Endodermal cell (in vitro differentiated cells): ENCODE data around the gene SND1. TPM values are rescaled to one million over a fixed set of nuclear protein-coding genes. Genes with fewer than 3 reads are reported as not detected.

ENCODE experiments used
- DNase-seq: peaks from one replicate; pipeline ENCODE4 v3.0.0-alpha.2; 2017
- H3K27ac ChIP-seq: 2 replicates; pipeline ENCODE4 v1.5.1; 2013; ENCODE audit warnings: mild to moderate bottlenecking, low read depth, low read length, moderate library complexity
- H3K27me3 ChIP-seq: 2 replicates; pipeline ENCODE4 v1.6.1; 2013; ENCODE audit warnings: mild to moderate bottlenecking, low read length, moderate library complexity; ENCODE audit not compliant: insufficient read depth, control insufficient read depth, poor library complexity, severe bottlenecking
- H3K36me3 ChIP-seq: 2 replicates; pipeline ENCODE4 v1.7.0; 2013; ENCODE audit warnings: mild to moderate bottlenecking, low read length, moderate library complexity; ENCODE audit not compliant: control insufficient read depth, insufficient read depth
- H3K4me1 ChIP-seq: one replicate; pipeline ENCODE4 v1.7.0; 2013; ENCODE audit warnings: low read length; ENCODE audit not compliant: control insufficient read depth, insufficient read depth
- H3K4me3 ChIP-seq: 2 replicates; pipeline ENCODE4 v1.5.1; 2013; ENCODE audit warnings: mild to moderate bottlenecking, low read length, moderate library complexity
- H3K9ac ChIP-seq: 2 replicates; pipeline ENCODE4 v1.6.1; 2013; ENCODE audit warnings: mild to moderate bottlenecking, low read length, moderate library complexity; ENCODE audit not compliant: poor library complexity, severe bottlenecking; ENCODE audit errors: extremely low read depth
- H3K9me3 ChIP-seq: 2 replicates; pipeline ENCODE4 v1.6.1; 2013; ENCODE audit warnings: mild to moderate bottlenecking, low read length, moderate library complexity; ENCODE audit not compliant: control insufficient read depth
- H3K27ac Mint-ChIP-seq: 2 replicates; pipeline ENCODE4 v1.8.0; 2020; ENCODE audit warnings: mixed read lengths
- H3K27me3 Mint-ChIP-seq: 2 replicates; pipeline ENCODE4 v1.8.0; 2021; ENCODE audit warnings: mild to moderate bottlenecking, mixed read lengths; ENCODE audit not compliant: insufficient read depth
- H3K36me3 Mint-ChIP-seq: 2 replicates; pipeline ENCODE4 v1.8.0; 2020; ENCODE audit warnings: low read depth, mixed read lengths
- H3K4me1 Mint-ChIP-seq: 2 replicates; pipeline ENCODE4 v1.8.0; 2020; ENCODE audit warnings: mixed read lengths
- H3K4me3 Mint-ChIP-seq: 2 replicates; pipeline ENCODE4 v1.8.0; 2020; ENCODE audit warnings: mild to moderate bottlenecking, moderate library complexity, mixed read lengths
- H3K9me3 Mint-ChIP-seq: 2 replicates; pipeline ENCODE4 v1.8.0; 2020; ENCODE audit warnings: mild to moderate bottlenecking, mixed read lengths
- WGBS, 2 experiments: methylation state at CpG; one replicate each; pipeline versions ENCODE4 v1.1.5 to v1.1.7; 2013; ENCODE audit warnings: missing lambda C conversion rate in 2 of 2, mixed read lengths in 1 of 2; ENCODE audit not compliant: insufficient coverage in 1 of 2, insufficient read length in 1 of 2; 5-methylcytosine and 5-hydroxymethylcytosine counted together
- total RNA-seq, 2 donors: library from RNA; stranded (reverse); fragmentation: NEBNext Ultra II Directional in 1 of 2; extraction: Animal tissue kit (Norgen Biotek cat#: 25700) in 1 of 2; gene quantifications; 2 replicates in 1 of 2; 3 replicates in 1 of 2; pipeline ENCODE4 v1.2.1, GENCODE V29; 2021
- TF ChIP-seq, protein P1 (sequence below): fragments of 200-600 bp; sonication (generic); conservative IDR thresholded peaks from 2 replicates; pipeline ENCODE4 v1.5.0; 2021; ENCODE audit warnings: antibody characterized with exemption, mild to moderate bottlenecking

SND1 gene
- total RNA-seq, 2 donors from 2014 or later = 240 to 267 TPM

GRCh38 chr7:127666602-127667001, 14.6 kb downstream of the SND1 start:
- H3K27ac Mint-ChIP-seq = no peak overlapping the region

DNA sequence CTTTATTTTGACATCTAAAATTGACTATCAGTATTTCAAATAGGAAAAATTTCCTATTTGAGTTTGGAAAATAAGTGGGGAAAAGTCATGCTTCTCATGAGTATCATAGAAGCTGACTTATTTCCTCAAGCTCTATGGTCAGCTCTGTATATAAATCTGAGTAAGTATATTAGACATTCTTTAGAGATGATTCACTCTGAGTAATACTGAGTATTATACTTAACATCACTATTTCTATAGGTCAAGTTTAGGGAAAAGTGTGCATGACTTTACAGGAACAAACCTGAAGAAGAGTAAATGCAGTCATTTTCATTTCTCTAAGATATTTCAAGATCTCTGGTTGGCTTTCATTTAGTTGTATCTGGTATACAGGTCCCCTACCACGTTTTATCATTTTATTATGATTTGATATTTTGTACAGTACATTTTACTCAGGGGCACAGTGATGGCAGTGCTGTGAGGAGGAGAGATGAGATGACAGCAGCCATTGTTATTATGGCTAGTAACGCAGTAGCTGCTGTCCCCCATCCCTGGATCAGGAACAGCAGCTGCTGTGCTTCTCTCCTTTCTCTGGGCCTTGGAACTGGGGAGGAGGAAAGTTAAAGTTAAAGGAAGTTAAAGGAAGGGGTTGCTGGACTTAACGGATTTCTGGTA, 15.2 kb downstream of the SND1 start:
- Histone ChIP-seq H3K9me3 (no peaks in the 10 kb centered on the region), H3K27ac (no peak overlapping the region), H3K27me3 (no peaks in the 10 kb centered on the region), H3K36me3 (peaks cover 52% of the 10 kb centered on the region), H3K4me1 (peaks cover 4% of the 10 kb centered on the region), H3K4me3 (peak overlapping the region; percentile 59), H3K9ac (no peak overlapping the region)
- DNase-seq = no peak
- Mint-ChIP-seq H3K4me3 (no peak overlapping the region), H3K36me3 (peaks cover 34% of the 10 kb centered on the region), H3K9me3 (no peaks in the 10 kb centered on the region), H3K4me1 (peaks cover 36% of the 10 kb centered on the region), H3K27ac (no peak overlapping the region), H3K27me3 (no peaks in the 10 kb centered on the region)
- 80 to 87% methylated on average over 2 to 3 of the region's 3 CpGs for WGBS, 2 experiments
- TF ChIP-seq, protein P1, sequence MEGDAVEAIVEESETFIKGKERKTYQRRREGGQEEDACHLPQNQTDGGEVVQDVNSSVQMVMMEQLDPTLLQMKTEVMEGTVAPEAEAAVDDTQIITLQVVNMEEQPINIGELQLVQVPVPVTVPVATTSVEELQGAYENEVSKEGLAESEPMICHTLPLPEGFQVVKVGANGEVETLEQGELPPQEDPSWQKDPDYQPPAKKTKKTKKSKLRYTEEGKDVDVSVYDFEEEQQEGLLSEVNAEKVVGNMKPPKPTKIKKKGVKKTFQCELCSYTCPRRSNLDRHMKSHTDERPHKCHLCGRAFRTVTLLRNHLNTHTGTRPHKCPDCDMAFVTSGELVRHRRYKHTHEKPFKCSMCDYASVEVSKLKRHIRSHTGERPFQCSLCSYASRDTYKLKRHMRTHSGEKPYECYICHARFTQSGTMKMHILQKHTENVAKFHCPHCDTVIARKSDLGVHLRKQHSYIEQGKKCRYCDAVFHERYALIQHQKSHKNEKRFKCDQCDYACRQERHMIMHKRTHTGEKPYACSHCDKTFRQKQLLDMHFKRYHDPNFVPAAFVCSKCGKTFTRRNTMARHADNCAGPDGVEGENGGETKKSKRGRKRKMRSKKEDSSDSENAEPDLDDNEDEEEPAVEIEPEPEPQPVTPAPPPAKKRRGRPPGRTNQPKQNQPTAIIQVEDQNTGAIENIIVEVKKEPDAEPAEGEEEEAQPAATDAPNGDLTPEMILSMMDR = no peak

More at GRCh38 chr7:127666602-127667001, 14.6 kb downstream of the SND1 start:
- no peaks in the 10 kb centered on the region for H3K9me3 ChIP-seq
- no peak overlapping the region for H3K27ac ChIP-seq
- TF ChIP-seq, protein P1 = no peak
- H3K4me1 ChIP-seq = peaks cover 4% of the 10 kb centered on the region
- 90 to 93% methylated on average over 3 to 4 of the region's 4 CpGs for WGBS, 2 experiments
- peaks cover 51% of the 10 kb centered on the region for H3K36me3 ChIP-seq
- H3K9me3 Mint-ChIP-seq = no peaks in the 10 kb centered on the region
- H3K27me3 Mint-ChIP-seq = no peaks in the 10 kb centered on the region
- no peak overlapping the region for H3K4me3 Mint-ChIP-seq
- no peak for DNase-seq
- H3K4me3 ChIP-seq = peak overlapping the region; percentile 59
- H3K36me3 Mint-ChIP-seq = peaks cover 31% of the 10 kb centered on the region
- peaks cover 36% of the 10 kb centered on the region for H3K4me1 Mint-ChIP-seq
- no peaks in the 10 kb centered on the region for H3K27me3 ChIP-seq
- no peak overlapping the region for H3K9ac ChIP-seq

DNA sequence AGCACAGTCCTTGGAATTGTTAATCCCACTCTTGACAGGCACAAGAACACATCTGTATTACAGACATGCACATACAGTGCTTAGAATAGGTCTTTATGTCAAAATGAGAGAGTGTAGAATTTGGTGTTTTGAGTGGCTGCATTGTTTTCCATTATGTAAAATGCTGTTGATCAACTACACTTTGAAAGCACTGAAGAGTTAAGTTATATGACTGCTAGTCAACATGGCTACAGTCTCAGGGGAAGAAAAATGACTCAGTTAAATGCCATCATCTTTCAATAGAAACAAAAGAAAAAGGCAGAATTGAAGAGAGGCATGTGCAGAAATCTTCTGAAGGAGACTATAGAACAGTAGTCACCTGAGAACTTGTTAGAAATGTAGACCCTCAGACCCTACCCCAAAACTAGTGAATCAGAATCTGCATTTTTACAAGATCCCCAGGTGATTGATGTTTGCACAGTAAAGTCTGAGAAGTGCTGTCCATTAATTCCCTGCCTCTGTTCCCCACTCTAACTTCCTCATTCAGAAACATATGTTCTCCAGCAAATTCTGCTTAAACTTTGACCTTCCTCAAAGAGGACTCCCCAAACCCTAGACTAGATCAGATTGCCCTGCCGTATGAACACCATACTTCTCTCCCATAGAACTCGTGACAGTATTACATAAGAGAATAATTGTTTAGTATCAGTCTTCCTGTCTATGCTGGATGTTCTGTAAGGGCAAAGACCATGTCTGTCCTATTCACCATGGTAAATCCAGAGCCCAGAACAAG, 16.0 kb downstream of the SND1 start:
- peaks cover 36% of the 10 kb centered on the region for H3K4me1 Mint-ChIP-seq

More for the DNA sequence above, 16.0 kb downstream of the SND1 start:
- Histone ChIP-seq H3K27me3 (no peaks in the 10 kb centered on the region), H3K9me3 (no peaks in the 10 kb centered on the region), H3K36me3 (peaks cover 53% of the 10 kb centered on the region), H3K9ac (no peak overlapping the region), H3K4me1 (peaks cover 4% of the 10 kb centered on the region), H3K27ac (no peak overlapping the region), H3K4me3 (no peak overlapping the region)
- TF ChIP-seq, protein P1 = no peak
- Mint-ChIP-seq H3K4me3 (no peak overlapping the region), H3K9me3 (peaks cover 3% of the 10 kb centered on the region), H3K27me3 (no peaks in the 10 kb centered on the region), H3K27ac (no peak overlapping the region), H3K36me3 (peaks cover 38% of the 10 kb centered on the region)
- no peak for DNase-seq
- WGBS, 2 experiments = 64 to 100% methylated on average over 1 of the region's 2 CpGs
